ENCODE measurements around the gene KIF27. TPM values are rescaled to one million over a fixed set of nuclear protein-coding genes. Genes with fewer than 3 reads are reported as not detected.

Gene KIF27
- total and polyA plus RNA-seq, 10 of the 15 experiments (the other 5 are each of a cell fraction or from before 2014, with no cell fraction given), result 0.64 to 3.3 (median 1.3) TPM

DNA sequence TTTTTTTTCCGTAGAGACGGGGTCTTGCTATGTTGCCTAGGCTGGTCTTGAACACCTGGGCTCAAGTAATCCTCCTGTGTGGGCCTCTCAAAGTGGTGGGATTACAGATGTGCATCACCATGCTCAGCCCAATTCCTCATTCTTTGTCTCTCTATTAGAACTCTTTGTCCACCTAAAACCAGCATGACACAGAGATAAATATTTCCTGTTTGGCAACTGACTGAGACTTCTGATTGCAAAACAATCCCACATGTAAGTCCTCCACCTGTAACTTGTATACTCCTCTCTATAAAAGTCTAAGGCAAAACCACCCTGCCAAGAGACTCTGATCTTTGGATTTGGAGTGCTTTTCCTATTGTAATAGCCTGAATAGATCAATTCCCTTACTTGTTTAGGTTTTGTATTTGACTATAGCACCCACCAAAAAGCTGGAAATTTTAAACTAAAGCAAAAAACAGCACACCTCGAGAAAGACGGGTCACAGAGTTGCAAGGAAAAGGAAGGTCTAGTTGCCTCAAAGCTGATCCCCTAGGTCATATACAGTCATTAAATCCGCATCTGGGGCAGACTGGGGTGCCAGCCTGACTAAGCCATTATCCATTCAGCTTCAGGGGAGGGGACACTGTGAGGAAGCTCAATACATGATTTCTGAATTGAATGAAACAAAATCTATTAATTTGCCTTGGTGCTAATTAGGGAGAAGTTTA is 13.5 kb upstream of the KIF27 start:
- DNase-seq (ENCODE audit: low read depth, low spot score), result no peak
- CTCF ChIA-PET, result interaction anchor here (0.6 to 4.0 kb wide), 6 partner anchors 10 to 378 kb away, joined by 3 to 40 read pairs (median 5); no protein-coding TSS in a partner anchor

DNA sequence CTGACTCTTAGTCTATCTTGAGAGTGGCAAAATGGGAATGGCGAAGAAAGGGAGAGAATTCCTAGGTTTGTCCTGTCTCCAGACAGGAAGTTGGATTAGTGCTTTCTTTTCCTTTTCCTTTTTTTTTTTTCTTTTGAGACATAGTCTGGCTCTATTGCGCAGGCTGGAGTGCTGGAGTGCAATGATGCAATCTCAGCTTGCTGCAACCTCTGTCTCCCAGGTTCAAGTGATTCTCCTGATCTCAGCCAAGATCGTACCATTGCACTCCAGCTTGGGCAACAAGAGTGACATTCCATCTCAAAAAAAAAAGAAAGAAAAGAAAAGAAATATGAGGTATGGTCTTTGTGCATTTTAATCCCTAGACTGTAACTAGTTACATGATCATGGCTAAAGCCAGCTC is 12.6 kb upstream of the KIF27 start:
- in situ Hi-C loops (cut with MboI), result no loop called here
- no peak overlapping the region for H3K4me2 ChIP-seq (ENCODE audit: control insufficient read depth, insufficient read depth)
- RAD21 ChIA-PET (ENCODE audit: unreplicated experiment), result no interaction called here
- TF ChIP-seq STAT1 (conservative IDR thresholded peaks at IDR 0.05) (no peak), MXI1 (IDR thresholded peaks at IDR 0.05; ENCODE audit: low read depth, low read length) (no peak), KLF5 (IDR thresholded peaks at IDR 0.05; ENCODE audit: partially characterized antibody) (no peak), KDM1A (IDR thresholded peaks at IDR 0.05; ENCODE audit: borderline replicate concordance) (no peak), TCF12 (IDR thresholded peaks at IDR 0.05; ENCODE audit: low read depth, low read length) (no peak), IRF4 (IDR thresholded peaks at IDR 0.05; ENCODE audit: low read depth, low read length) (no peak), CREM (IDR thresholded peaks at IDR 0.05; ENCODE audit: low read depth) (no peak), LARP7 (IDR thresholded peaks at IDR 0.05) (no peak), ASH2L (IDR thresholded peaks at IDR 0.05; ENCODE audit: borderline replicate concordance, low read depth) (no peak)
- TF ChIP-seq, protein P1, sequence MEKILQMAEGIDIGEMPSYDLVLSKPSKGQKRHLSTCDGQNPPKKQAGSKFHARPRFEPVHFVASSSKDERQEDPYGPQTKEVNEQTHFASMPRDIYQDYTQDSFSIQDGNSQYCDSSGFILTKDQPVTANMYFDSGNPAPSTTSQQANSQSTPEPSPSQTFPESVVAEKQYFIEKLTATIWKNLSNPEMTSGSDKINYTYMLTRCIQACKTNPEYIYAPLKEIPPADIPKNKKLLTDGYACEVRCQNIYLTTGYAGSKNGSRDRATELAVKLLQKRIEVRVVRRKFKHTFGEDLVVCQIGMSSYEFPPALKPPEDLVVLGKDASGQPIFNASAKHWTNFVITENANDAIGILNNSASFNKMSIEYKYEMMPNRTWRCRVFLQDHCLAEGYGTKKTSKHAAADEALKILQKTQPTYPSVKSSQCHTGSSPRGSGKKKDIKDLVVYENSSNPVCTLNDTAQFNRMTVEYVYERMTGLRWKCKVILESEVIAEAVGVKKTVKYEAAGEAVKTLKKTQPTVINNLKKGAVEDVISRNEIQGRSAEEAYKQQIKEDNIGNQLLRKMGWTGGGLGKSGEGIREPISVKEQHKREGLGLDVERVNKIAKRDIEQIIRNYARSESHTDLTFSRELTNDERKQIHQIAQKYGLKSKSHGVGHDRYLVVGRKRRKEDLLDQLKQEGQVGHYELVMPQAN (conservative IDR thresholded peaks at IDR 0.05), result no peak
- TF ChIP-seq, protein P2, sequence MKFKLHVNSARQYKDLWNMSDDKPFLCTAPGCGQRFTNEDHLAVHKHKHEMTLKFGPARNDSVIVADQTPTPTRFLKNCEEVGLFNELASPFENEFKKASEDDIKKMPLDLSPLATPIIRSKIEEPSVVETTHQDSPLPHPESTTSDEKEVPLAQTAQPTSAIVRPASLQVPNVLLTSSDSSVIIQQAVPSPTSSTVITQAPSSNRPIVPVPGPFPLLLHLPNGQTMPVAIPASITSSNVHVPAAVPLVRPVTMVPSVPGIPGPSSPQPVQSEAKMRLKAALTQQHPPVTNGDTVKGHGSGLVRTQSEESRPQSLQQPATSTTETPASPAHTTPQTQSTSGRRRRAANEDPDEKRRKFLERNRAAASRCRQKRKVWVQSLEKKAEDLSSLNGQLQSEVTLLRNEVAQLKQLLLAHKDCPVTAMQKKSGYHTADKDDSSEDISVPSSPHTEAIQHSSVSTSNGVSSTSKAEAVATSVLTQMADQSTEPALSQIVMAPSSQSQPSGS (IDR thresholded peaks at IDR 0.05; ENCODE audit: low read length), result no peak

More for the DNA sequence above, 13.5 kb upstream of the KIF27 start:
- TF ChIP-seq MEF2A (IDR thresholded peaks at IDR 0.05; ENCODE audit: insufficient read depth, low read depth, low read length), result no peak
- Histone ChIP-seq H3K27me3 (replicated peaks in 1 of 2; ENCODE audit: control insufficient read depth in 2 of 2, insufficient read depth in 2 of 2, low read length in 1 of 2) (no peaks in the 10 kb centered on the region), H3K27ac (ENCODE audit: control insufficient read depth, insufficient read depth) (no peak overlapping the region), H4K20me1 (ENCODE audit: control insufficient read depth, insufficient read depth) (no peaks in the 10 kb centered on the region), H3K9ac (ENCODE audit: control insufficient read depth, insufficient read depth, low read length) (no peak overlapping the region), H3K4me1 (ENCODE audit: control insufficient read depth, insufficient read depth, low read length) (no peaks in the 10 kb centered on the region), H3K9me3 (replicated peaks; ENCODE audit: control insufficient read depth, insufficient read depth, low read length) (no peaks in the 10 kb centered on the region), H3K36me3 (ENCODE audit: control insufficient read depth in 2 of 2, insufficient read depth in 2 of 2, low read length in 1 of 2) (peaks cover 0 to 3% of the 10 kb centered on the region in 2 experiments; a peak in 1 of 4 replicates), H3K79me2 (ENCODE audit: control insufficient read depth, insufficient read depth, low read length) (no peaks in the 10 kb centered on the region), H3K4me3 (no peak overlapping the region), H2AFZ (ENCODE audit: control insufficient read depth, low read depth, low read length) (no peak overlapping the region), H3K4me2 (ENCODE audit: control insufficient read depth, insufficient read depth) (no peak overlapping the region)
- RAD21 ChIA-PET (ENCODE audit: unreplicated experiment), result interaction anchor here (0.6 to 1.1 kb wide), 5 partner anchors 326 to 465 kb away, joined by 3 to 5 read pairs (median 3); no protein-coding TSS in a partner anchor
- POLR2A ChIA-PET, result interaction anchor here (0.6 kb wide), 1 partner anchor 59 kb away, joined by 3 read pairs; no protein-coding TSS in a partner anchor
- in situ Hi-C loops (cut with MboI), result loop anchor here (5.0 kb wide), 3 partner anchors 238 to 383 kb away; no protein-coding TSS in a partner anchor
- no TSS peak for BruUV-seq (replicated peaks)
- ATAC-seq, result no peak
- SMC1A ChIA-PET (ENCODE audit: uncharacterized antibody, unreplicated experiment), result interaction anchor here (0.9 to 1.3 kb wide), 3 partner anchors 13 to 326 kb away, joined by 3 to 4 read pairs (median 4); partner anchors contain the start of gene KIF27
- no peak for FAIRE-seq
- 95% methylated on average over 4 of the region's 5 CpGs for WGBS (ENCODE audit: insufficient coverage, insufficient replicate concordance, low lambda C conversion rate, missing lambda C conversion rate)
- intact Hi-C loops (cut with micrococcal nuclease; ENCODE audit: unreplicated experiment), result no loop called here

More for the DNA sequence above, 12.6 kb upstream of the KIF27 start:
- Histone ChIP-seq H3K9ac (ENCODE audit: control insufficient read depth, insufficient read depth, low read length) (no peak overlapping the region), H2AFZ (ENCODE audit: control insufficient read depth, low read depth, low read length) (no peak overlapping the region), H3K36me3 (ENCODE audit: control insufficient read depth in 2 of 2, insufficient read depth in 2 of 2, low read length in 1 of 2) (peaks cover 0 to 3% of the 10 kb centered on the region in 2 experiments; a peak in 1 of 4 replicates), H4K20me1 (ENCODE audit: control insufficient read depth, insufficient read depth) (no peaks in the 10 kb centered on the region), H3K4me1 (ENCODE audit: control insufficient read depth, insufficient read depth, low read length) (no peaks in the 10 kb centered on the region), H3K79me2 (ENCODE audit: control insufficient read depth, insufficient read depth, low read length) (no peaks in the 10 kb centered on the region), H3K27ac (ENCODE audit: control insufficient read depth, insufficient read depth) (no peak overlapping the region), H3K9me3 (replicated peaks; ENCODE audit: control insufficient read depth, insufficient read depth, low read length) (no peaks in the 10 kb centered on the region), H3K27me3 (replicated peaks in 1 of 2; ENCODE audit: control insufficient read depth in 2 of 2, insufficient read depth in 2 of 2, low read length in 1 of 2) (no peaks in the 10 kb centered on the region), H3K4me3 (no peak overlapping the region)
- DNase-seq (ENCODE audit: low read depth, low spot score) (no peak), ATAC-seq (no peak), FAIRE-seq (no peak)
- ChIA-PET CTCF (interaction anchor here (0.7 to 1.3 kb wide), 5 partner anchors 13 to 381 kb away, joined by 3 to 5 read pairs (median 3); no protein-coding TSS in a partner anchor), POLR2A (no interaction called here), SMC1A (ENCODE audit: uncharacterized antibody, unreplicated experiment) (interaction anchor here (2.2 kb wide), 1 partner anchor 327 kb away, joined by 10 read pairs; no protein-coding TSS in a partner anchor)
- intact Hi-C loops (cut with micrococcal nuclease; ENCODE audit: unreplicated experiment), result no loop called here
- 94% methylated on average over 3 of the region's 3 CpGs for WGBS (ENCODE audit: insufficient coverage, insufficient replicate concordance, low lambda C conversion rate, missing lambda C conversion rate)
- no TSS peak for BruUV-seq (replicated peaks)

Data from GM12878 (cell line).